Parathyroid adenoma (tissue), 2 donors: Measurements from ENCODE around the gene DERA.

ENCODE experiments used
- H2AFZ ChIP-seq: fragments of 300-600 bp; sonication (generic); one replicate; pipeline ENCODE4 v1.7.0; 2017; ENCODE audit warnings: antibody characterized with exemption, mild to moderate bottlenecking
- H3K27ac ChIP-seq: fragments of 300-600 bp; sonication (generic); one replicate; pipeline ENCODE4 v1.7.0; 2017
- H3K27me3 ChIP-seq: fragments of 300-600 bp; sonication (generic); one replicate; pipeline ENCODE4 v1.7.0; 2017; ENCODE audit warnings: low read length; ENCODE audit not compliant: control insufficient read depth, insufficient read depth
- H3K36me3 ChIP-seq: fragments of 300-600 bp; sonication (generic); one replicate; pipeline ENCODE4 v1.7.0; 2017; ENCODE audit warnings: low read length; ENCODE audit not compliant: control insufficient read depth, insufficient read depth
- H3K4me1 ChIP-seq: fragments of 300-600 bp; sonication (generic); one replicate; pipeline ENCODE4 v1.7.0; 2017; ENCODE audit warnings: control low read depth
- H3K4me2 ChIP-seq: fragments of 300-600 bp; sonication (generic); one replicate; pipeline ENCODE4 v1.7.0; 2017; ENCODE audit warnings: low read length
- H3K4me3 ChIP-seq: fragments of 300-600 bp; sonication (generic); one replicate; pipeline ENCODE4 v1.7.0; 2017; ENCODE audit warnings: low read depth, low read length
- H3K79me2 ChIP-seq: fragments of 300-600 bp; sonication (generic); one replicate; pipeline ENCODE4 v1.7.0; 2017; ENCODE audit warnings: control low read depth
- H3K9ac ChIP-seq: fragments of 300-600 bp; sonication (generic); one replicate; pipeline ENCODE4 v1.7.0; 2017; ENCODE audit warnings: mild to moderate bottlenecking
- H3K9me3 ChIP-seq: fragments of 300-600 bp; sonication (generic); one replicate; pipeline ENCODE4 v1.7.0; 2017; ENCODE audit warnings: low read length; ENCODE audit not compliant: control insufficient read depth
- CTCF ChIP-seq: fragments of 300-600 bp; sonication (generic); IDR thresholded peaks from one replicate; pipeline ENCODE4 v1.7.0; 2017; ENCODE audit warnings: antibody characterized with exemption, mild to moderate bottlenecking
- donor health status: primary hyperparathyroidism.

The DERA gene

GRCh38 chr12:15982071-15982470 lies 70.9 kb downstream of the DERA start:
- H3K36me3 ChIP-seq, result no peaks in the 10 kb centered on the region
- H3K4me2 ChIP-seq, result no peak overlapping the region
- no peaks in the 10 kb centered on the region for H3K79me2 ChIP-seq
- no peak for TF ChIP-seq CTCF
- no peaks in the 10 kb centered on the region for H3K27me3 ChIP-seq
- peaks cover 4% of the 10 kb centered on the region for H3K4me1 ChIP-seq
- H3K9me3 ChIP-seq, result no peaks in the 10 kb centered on the region
- H3K9ac ChIP-seq, result no peak overlapping the region
- H3K27ac ChIP-seq, result no peak overlapping the region
- H3K4me3 ChIP-seq, result no peak overlapping the region
- no peak overlapping the region for H2AFZ ChIP-seq

GRCh38 chr12:15982471-15982870 lies 71.3 kb downstream of the DERA start:
- Histone ChIP-seq H2AFZ (no peak overlapping the region), H3K4me1 (peaks cover 4% of the 10 kb centered on the region), H3K9ac (no peak overlapping the region), H3K4me2 (no peak overlapping the region), H3K27ac (no peak overlapping the region), H3K9me3 (no peaks in the 10 kb centered on the region), H3K79me2 (no peaks in the 10 kb centered on the region), H3K27me3 (no peaks in the 10 kb centered on the region), H3K4me3 (no peak overlapping the region), H3K36me3 (no peaks in the 10 kb centered on the region)
- TF ChIP-seq CTCF, result no peak

- H2AFZ ChIP-seq, result no peak overlapping the region
- no peak overlapping the region for H3K27ac ChIP-seq
- no peaks in the 10 kb centered on the region for H3K9me3 ChIP-seq
- no peaks in the 10 kb centered on the region for H3K79me2 ChIP-seq
- no peak overlapping the region for H3K4me2 ChIP-seq
- no peak for TF ChIP-seq CTCF
- no peak overlapping the region for H3K4me3 ChIP-seq
- H3K27me3 ChIP-seq, result no peaks in the 10 kb centered on the region
- H3K4me1 ChIP-seq, result peaks cover 4% of the 10 kb centered on the region
- H3K36me3 ChIP-seq, result no peaks in the 10 kb centered on the region
- no peak overlapping the region for H3K9ac ChIP-seq
Measured at GRCh38 chr12:15982921-15983320, 71.8 kb downstream of the DERA start.

GRCh38 chr12:15984097-15984800 lies 73.1 kb downstream of the DERA start:
- H2AFZ ChIP-seq, result no peak overlapping the region
- no peaks in the 10 kb centered on the region for H3K36me3 ChIP-seq
- no peaks in the 10 kb centered on the region for H3K9me3 ChIP-seq
- no peak overlapping the region for H3K27ac ChIP-seq
- H3K4me1 ChIP-seq, result no peaks in the 10 kb centered on the region
- H3K27me3 ChIP-seq, result no peaks in the 10 kb centered on the region
- H3K4me2 ChIP-seq, result no peak overlapping the region
- H3K9ac ChIP-seq, result no peak overlapping the region
- H3K4me3 ChIP-seq, result no peak overlapping the region
- no peaks in the 10 kb centered on the region for H3K79me2 ChIP-seq
- TF ChIP-seq CTCF, result no peak

- no peaks in the 10 kb centered on the region for H3K79me2 ChIP-seq
- no peak overlapping the region for H3K9ac ChIP-seq
- H2AFZ ChIP-seq, result no peak overlapping the region
- H3K9me3 ChIP-seq, result no peaks in the 10 kb centered on the region
- no peak overlapping the region for H3K4me2 ChIP-seq
- no peak overlapping the region for H3K4me3 ChIP-seq
- no peaks in the 10 kb centered on the region for H3K27me3 ChIP-seq
- H3K36me3 ChIP-seq, result no peaks in the 10 kb centered on the region
- TF ChIP-seq CTCF, result no peak
- H3K27ac ChIP-seq, result no peak overlapping the region
- no peaks in the 10 kb centered on the region for H3K4me1 ChIP-seq
Measured at GRCh38 chr12:15984963-15985362, 73.8 kb downstream of the DERA start.
